ENCODE results near the gene RPTOR. TPM values are rescaled to one million over a fixed set of nuclear protein-coding genes. Genes with fewer than 3 reads are reported as not detected.

The RPTOR gene
- total RNA-seq, 2 experiments from 2014 or later, result 53.1 to 54.0 TPM

- ChIA-PET CTCF (interaction anchor here (2.1 to 2.3 kb wide), 2 partner anchors 9 to 11 kb away, joined by 11 to 17 read pairs; no protein-coding TSS in a partner anchor), POLR2A (interaction anchor here (0.7 kb wide), 1 partner anchor 42 kb away, joined by 4 read pairs; no protein-coding TSS in a partner anchor)
- no peaks in the 10 kb centered on the region for H3K27me3 Mint-ChIP-seq (ENCODE audit: low read depth)
- no peaks in the 10 kb centered on the region for H3K9me3 Mint-ChIP-seq (ENCODE audit: insufficient read depth)
- DNase-seq, result no peak
- ATAC-seq, result no peak
- no peak overlapping the region for H3K4me3 Mint-ChIP-seq
- no peak overlapping the region for H3K27ac Mint-ChIP-seq
- peaks cover 48% of the 10 kb centered on the region for H3K4me1 Mint-ChIP-seq (ENCODE audit: low read depth)
- peaks cover 1% of the 10 kb centered on the region for H3K36me3 Mint-ChIP-seq (ENCODE audit: low read depth)
Measured at GRCh38 chr17:80584176-80584905, 39.7 kb downstream of the RPTOR start.

- peak; percentile 74 for ATAC-seq
- ChIA-PET POLR2A (interaction anchor here (1.2 kb wide), 1 partner anchor 24 kb away, joined by 3 read pairs; no protein-coding TSS in a partner anchor), CTCF (interaction anchor here (1.7 to 3.1 kb wide), 2 partner anchors 10 to 11 kb away, joined by 5 to 15 read pairs; no protein-coding TSS in a partner anchor)
- peaks cover 41% of the 10 kb centered on the region for H3K4me1 Mint-ChIP-seq (ENCODE audit: low read depth)
- no peak for DNase-seq
- H3K4me3 Mint-ChIP-seq, result peak overlapping the region; percentile 12
- H3K27ac Mint-ChIP-seq, result peak overlapping the region; percentile 66
- H3K9me3 Mint-ChIP-seq (ENCODE audit: insufficient read depth), result no peaks in the 10 kb centered on the region
- H3K36me3 Mint-ChIP-seq (ENCODE audit: low read depth), result peaks cover 1% of the 10 kb centered on the region
- no peaks in the 10 kb centered on the region for H3K27me3 Mint-ChIP-seq (ENCODE audit: low read depth)
Measured at GRCh38 chr17:80585890-80586845, 41.5 kb downstream of the RPTOR start.

- H3K27me3 Mint-ChIP-seq (ENCODE audit: low read depth), result no peaks in the 10 kb centered on the region
- CTCF ChIA-PET, result interaction anchor here (1.7 to 3.1 kb wide), 2 partner anchors 10 to 11 kb away, joined by 5 to 15 read pairs; no protein-coding TSS in a partner anchor
- no peak overlapping the region for H3K4me3 Mint-ChIP-seq
- POLR2A ChIA-PET, result interaction anchor here (1.2 kb wide), 1 partner anchor 23 kb away, joined by 3 read pairs; no protein-coding TSS in a partner anchor
- DNase-seq, result no peak
- peak overlapping the region; percentile 66 for H3K27ac Mint-ChIP-seq
- H3K4me1 Mint-ChIP-seq (ENCODE audit: low read depth), result peaks cover 47% of the 10 kb centered on the region
- ATAC-seq, result no peak
- H3K36me3 Mint-ChIP-seq (ENCODE audit: low read depth), result peaks cover 1% of the 10 kb centered on the region
- H3K9me3 Mint-ChIP-seq (ENCODE audit: insufficient read depth), result no peaks in the 10 kb centered on the region
Measured at GRCh38 chr17:80586846-80587228, 42.2 kb downstream of the RPTOR start.

- Mint-ChIP-seq H3K27me3 (ENCODE audit: low read depth) (no peaks in the 10 kb centered on the region), H3K4me3 (no peak overlapping the region), H3K27ac (no peak overlapping the region), H3K36me3 (ENCODE audit: low read depth) (peaks cover 1% of the 10 kb centered on the region), H3K9me3 (ENCODE audit: insufficient read depth) (no peaks in the 10 kb centered on the region), H3K4me1 (ENCODE audit: low read depth) (peaks cover 50% of the 10 kb centered on the region)
- ChIA-PET POLR2A (no interaction called here), CTCF (interaction anchor here (3.1 kb wide), 1 partner anchor 13 kb away, joined by 15 read pairs; no protein-coding TSS in a partner anchor)
- no peak for DNase-seq
- ATAC-seq, result no peak
Measured at GRCh38 chr17:80588702-80589383, 44.2 kb downstream of the RPTOR start.

- no peak for ATAC-seq
- ChIA-PET POLR2A (no interaction called here), CTCF (interaction anchor here (0.7 to 2.8 kb wide), 4 partner anchors 13 to 165 kb away, joined by 3 to 12 read pairs (median 4); no protein-coding TSS in a partner anchor)
- DNase-seq, result no peak
- no peaks in the 10 kb centered on the region for H3K36me3 Mint-ChIP-seq (ENCODE audit: low read depth)
- H3K27me3 Mint-ChIP-seq (ENCODE audit: low read depth), result no peaks in the 10 kb centered on the region
- H3K4me1 Mint-ChIP-seq (ENCODE audit: low read depth), result peaks cover 56% of the 10 kb centered on the region
- no peak overlapping the region for H3K4me3 Mint-ChIP-seq
- H3K9me3 Mint-ChIP-seq (ENCODE audit: insufficient read depth), result no peaks in the 10 kb centered on the region
- H3K27ac Mint-ChIP-seq, result peak overlapping the region; percentile 20
Measured at GRCh38 chr17:80591788-80592187, 47.1 kb downstream of the RPTOR start.

- Mint-ChIP-seq H3K4me3 (no peak overlapping the region), H3K27me3 (ENCODE audit: low read depth) (no peaks in the 10 kb centered on the region), H3K27ac (peak overlapping the region; percentile 20), H3K4me1 (ENCODE audit: low read depth) (peaks cover 58% of the 10 kb centered on the region), H3K36me3 (ENCODE audit: low read depth) (no peaks in the 10 kb centered on the region), H3K9me3 (ENCODE audit: insufficient read depth) (no peaks in the 10 kb centered on the region)
- ATAC-seq (no peak), DNase-seq (no peak)
- POLR2A ChIA-PET, result no interaction called here
- CTCF ChIA-PET, result interaction anchor here (1.2 to 2.8 kb wide), 3 partner anchors 12 to 24 kb away, joined by 3 to 12 read pairs (median 5); no protein-coding TSS in a partner anchor
Measured at GRCh38 chr17:80592243-80592642, 47.6 kb downstream of the RPTOR start.

- Mint-ChIP-seq H3K4me3 (no peak overlapping the region), H3K36me3 (ENCODE audit: low read depth) (peaks cover 2% of the 10 kb centered on the region), H3K27ac (no peak overlapping the region), H3K27me3 (ENCODE audit: low read depth) (no peaks in the 10 kb centered on the region), H3K9me3 (ENCODE audit: insufficient read depth) (no peaks in the 10 kb centered on the region), H3K4me1 (ENCODE audit: low read depth) (peaks cover 64% of the 10 kb centered on the region)
- CTCF ChIA-PET, result interaction anchor here (0.8 to 2.8 kb wide), 3 partner anchors 11 to 306 kb away, joined by 3 to 12 read pairs (median 5); no protein-coding TSS in a partner anchor
- no peak for DNase-seq
- ATAC-seq, result no peak
- POLR2A ChIA-PET, result no interaction called here
Measured at GRCh38 chr17:80593181-80593580, 48.5 kb downstream of the RPTOR start.

- ChIA-PET POLR2A (no interaction called here), CTCF (interaction anchor here (1.2 kb wide), 1 partner anchor 19 kb away, joined by 5 read pairs; no protein-coding TSS in a partner anchor)
- no peaks in the 10 kb centered on the region for H3K9me3 Mint-ChIP-seq (ENCODE audit: insufficient read depth)
- H3K4me1 Mint-ChIP-seq (ENCODE audit: low read depth), result peaks cover 77% of the 10 kb centered on the region
- H3K27me3 Mint-ChIP-seq (ENCODE audit: low read depth), result no peaks in the 10 kb centered on the region
- H3K36me3 Mint-ChIP-seq (ENCODE audit: low read depth), result peaks cover 4% of the 10 kb centered on the region
- DNase-seq (no peak), ATAC-seq (no peak)
- H3K4me3 Mint-ChIP-seq, result peak overlapping the region; percentile 15
- peak overlapping the region; percentile 74 for H3K27ac Mint-ChIP-seq
Measured at GRCh38 chr17:80594431-80595269, 50.0 kb downstream of the RPTOR start.

GRCh38 chr17:80596760-80597608 is 52.3 kb downstream of the RPTOR start:
- Mint-ChIP-seq H3K4me1 (ENCODE audit: low read depth) (peaks cover 75% of the 10 kb centered on the region), H3K27me3 (ENCODE audit: low read depth) (no peaks in the 10 kb centered on the region), H3K9me3 (ENCODE audit: insufficient read depth) (no peaks in the 10 kb centered on the region), H3K4me3 (no peak overlapping the region), H3K36me3 (ENCODE audit: low read depth) (peaks cover 10% of the 10 kb centered on the region), H3K27ac (peak overlapping the region; percentile 65)
- no peak for ATAC-seq
- CTCF ChIA-PET, result interaction anchor here (1.0 to 1.3 kb wide), 2 partner anchors 10 to 21 kb away, joined by 4 to 5 read pairs; no protein-coding TSS in a partner anchor
- POLR2A ChIA-PET, result no interaction called here
- no peak for DNase-seq

All from activated CD8-positive, alpha-beta T cell treated with anti-CD3 and anti-CD28 coated beads, Interleukin-2, amount 10 ng/mL, durations not matched to agents 7 days and 5 days (primary cell).